Activated B cell treated with CpG ODN at 0.5 μM for 24 hours (primary cell): Measurements from ENCODE around the gene NRIP1. TPM values are rescaled to one million over a fixed set of nuclear protein-coding genes. Genes with fewer than 3 reads are reported as not detected.

Experiments used
- ATAC-seq: fragments of 200-7000 bp; cut with Tn5 transposase; one replicate; pipeline ENCODE4 v1.10.0; 2021; ENCODE audit warnings: low read depth, mild to moderate bottlenecking, moderate library complexity
- CTCF ChIA-PET: fragments of 350-600 bp; sonication (Branson Sonifier 250); formaldehyde crosslinking; loops from one replicate; lab custom pipeline; 2021; ENCODE audit warnings: antibody characterized with exemption; lab: Charles Lee
- POLR2A ChIA-PET: fragments of 350-600 bp; sonication (Branson Sonifier 250); formaldehyde crosslinking; loops from one replicate; lab custom pipeline; 2021; ENCODE audit warnings: antibody characterized with exemption; lab: Charles Lee
- DNase-seq: peaks from one replicate; pipeline ENCODE4 v3.0.0; 2022
- H3K27ac Mint-ChIP-seq: one replicate; pipeline ENCODE4 v1.8.0; 2020; ENCODE audit warnings: mixed read lengths
- H3K27me3 Mint-ChIP-seq: one replicate; pipeline ENCODE4 v1.8.0; 2021; ENCODE audit warnings: mixed read lengths
- H3K36me3 Mint-ChIP-seq: one replicate; pipeline ENCODE4 v1.8.0; 2021; ENCODE audit warnings: low read depth, mixed read lengths
- H3K4me1 Mint-ChIP-seq: one replicate; pipeline ENCODE4 v1.8.0; 2021; ENCODE audit warnings: mixed read lengths
- H3K4me3 Mint-ChIP-seq: one replicate; pipeline ENCODE4 v1.8.0; 2020; ENCODE audit warnings: mild to moderate bottlenecking, mixed read lengths
- H3K9me3 Mint-ChIP-seq: one replicate; pipeline ENCODE4 v1.8.0; 2020; ENCODE audit warnings: mixed read lengths
- CTCF ChIP-seq: fragments of 200-600 bp; IDR thresholded peaks from one replicate; pipeline ENCODE4 v1.8.0; 2022; ENCODE audit warnings: antibody characterized with exemption, mild to moderate bottlenecking
- intact Hi-C: fragments of 100-400 bp; cut with micrococcal nuclease; formaldehyde crosslinking; loops from one replicate; pipeline ENCODE4 v1.15.1; 2024
- total RNA-seq: library from RNA; stranded (reverse); gene quantifications from 2 replicates; pipeline ENCODE4 v1.2.3, GENCODE V29; 2022

The NRIP1 gene
- total RNA-seq, 1 donor from 2014 or later = 26.6 TPM

- H3K36me3 Mint-ChIP-seq = peaks cover 49% of the 10 kb centered on the region
- H3K4me1 Mint-ChIP-seq = peaks cover 10% of the 10 kb centered on the region
- no peaks in the 10 kb centered on the region for H3K27me3 Mint-ChIP-seq
- H3K4me3 Mint-ChIP-seq = no peak overlapping the region
- intact Hi-C loops = no loop called here
- no peaks in the 10 kb centered on the region for H3K9me3 Mint-ChIP-seq
- H3K27ac Mint-ChIP-seq = no peak overlapping the region
- ATAC-seq (no peak), DNase-seq (no peak)
- TF ChIP-seq CTCF = no peak
- CTCF ChIA-PET = no interaction called here
- POLR2A ChIA-PET = no interaction called here
Observed at GRCh38 chr21:14993115-14993514, 71.7 kb downstream of the NRIP1 start.

- H3K4me1 Mint-ChIP-seq = peaks cover 10% of the 10 kb centered on the region
- no peaks in the 10 kb centered on the region for H3K27me3 Mint-ChIP-seq
- TF ChIP-seq CTCF = no peak
- CTCF ChIA-PET = no interaction called here
- POLR2A ChIA-PET = interaction anchor here (0.6 kb wide), 1 partner anchor 873 kb away, joined by 3 read pairs; no protein-coding TSS in a partner anchor
- intact Hi-C loops = no loop called here
- H3K9me3 Mint-ChIP-seq = no peaks in the 10 kb centered on the region
- no peak for DNase-seq
- no peak overlapping the region for H3K4me3 Mint-ChIP-seq
- peaks cover 50% of the 10 kb centered on the region for H3K36me3 Mint-ChIP-seq
- H3K27ac Mint-ChIP-seq = no peak overlapping the region
- no peak for ATAC-seq
Observed at GRCh38 chr21:14991957-14992356, 72.8 kb downstream of the NRIP1 start.

GRCh38 chr21:14989359-14989758, 75.4 kb downstream of the NRIP1 start:
- no peaks in the 10 kb centered on the region for H3K27me3 Mint-ChIP-seq

GRCh38 chr21:14988760-14989159, 76.0 kb downstream of the NRIP1 start:
- H3K4me1 Mint-ChIP-seq = peaks cover 10% of the 10 kb centered on the region

More at GRCh38 chr21:14989359-14989758, 75.4 kb downstream of the NRIP1 start:
- Mint-ChIP-seq H3K36me3 (peaks cover 49% of the 10 kb centered on the region), H3K4me1 (peaks cover 10% of the 10 kb centered on the region), H3K4me3 (no peak overlapping the region), H3K27ac (no peak overlapping the region), H3K9me3 (no peaks in the 10 kb centered on the region)
- ATAC-seq (no peak), DNase-seq (no peak)
- intact Hi-C loops = no loop called here
- CTCF ChIA-PET = no interaction called here
- TF ChIP-seq CTCF = no peak
- POLR2A ChIA-PET = no interaction called here

More at GRCh38 chr21:14988760-14989159, 76.0 kb downstream of the NRIP1 start:
- DNase-seq (no peak), ATAC-seq (no peak)
- no peak overlapping the region for H3K27ac Mint-ChIP-seq
- ChIA-PET CTCF (no interaction called here), POLR2A (no interaction called here)
- H3K9me3 Mint-ChIP-seq = no peaks in the 10 kb centered on the region
- H3K4me3 Mint-ChIP-seq = no peak overlapping the region
- no peak for TF ChIP-seq CTCF
- peaks cover 53% of the 10 kb centered on the region for H3K36me3 Mint-ChIP-seq
- H3K27me3 Mint-ChIP-seq = no peaks in the 10 kb centered on the region
- intact Hi-C loops = no loop called here
